GM18519 (cell line): ENCODE data around the gene FAAP20.
"Not testable (repeated sequence)": the region's sequence is repeated elsewhere in the genome, so short reads cannot be mapped to it uniquely, and the experiment has no call there.

Experiments
- ATAC-seq: cut with Tn5 transposase; IDR thresholded peaks from one replicate; pipeline ENCODE4 v1.9.1; 2021; ENCODE audit warnings: mild to moderate bottlenecking, moderate library complexity; ENCODE audit not compliant: unreplicated experiment, low FRiP score

Gene FAAP20

DNA sequence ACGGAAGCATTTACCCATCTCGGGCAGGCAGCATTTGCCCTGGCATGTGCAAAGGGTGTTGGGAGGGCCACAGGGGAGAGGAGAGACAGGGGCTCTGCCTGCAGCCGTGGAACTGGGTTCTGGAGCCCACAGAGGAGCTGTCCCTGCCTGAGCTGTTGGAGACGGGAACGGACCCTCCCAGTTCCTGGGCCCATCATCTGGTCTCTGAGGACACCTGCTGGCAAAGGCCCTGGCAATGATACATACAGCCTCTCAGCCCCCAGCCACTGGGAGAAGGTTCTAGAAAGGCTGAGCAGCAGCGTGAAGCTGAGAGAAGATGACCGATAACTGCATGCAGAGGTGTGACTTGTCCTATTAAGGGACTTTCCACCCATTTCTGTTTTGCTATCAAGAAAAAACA is 31.4 kb downstream of the FAAP20 start:
- no peak for ATAC-seq

DNA sequence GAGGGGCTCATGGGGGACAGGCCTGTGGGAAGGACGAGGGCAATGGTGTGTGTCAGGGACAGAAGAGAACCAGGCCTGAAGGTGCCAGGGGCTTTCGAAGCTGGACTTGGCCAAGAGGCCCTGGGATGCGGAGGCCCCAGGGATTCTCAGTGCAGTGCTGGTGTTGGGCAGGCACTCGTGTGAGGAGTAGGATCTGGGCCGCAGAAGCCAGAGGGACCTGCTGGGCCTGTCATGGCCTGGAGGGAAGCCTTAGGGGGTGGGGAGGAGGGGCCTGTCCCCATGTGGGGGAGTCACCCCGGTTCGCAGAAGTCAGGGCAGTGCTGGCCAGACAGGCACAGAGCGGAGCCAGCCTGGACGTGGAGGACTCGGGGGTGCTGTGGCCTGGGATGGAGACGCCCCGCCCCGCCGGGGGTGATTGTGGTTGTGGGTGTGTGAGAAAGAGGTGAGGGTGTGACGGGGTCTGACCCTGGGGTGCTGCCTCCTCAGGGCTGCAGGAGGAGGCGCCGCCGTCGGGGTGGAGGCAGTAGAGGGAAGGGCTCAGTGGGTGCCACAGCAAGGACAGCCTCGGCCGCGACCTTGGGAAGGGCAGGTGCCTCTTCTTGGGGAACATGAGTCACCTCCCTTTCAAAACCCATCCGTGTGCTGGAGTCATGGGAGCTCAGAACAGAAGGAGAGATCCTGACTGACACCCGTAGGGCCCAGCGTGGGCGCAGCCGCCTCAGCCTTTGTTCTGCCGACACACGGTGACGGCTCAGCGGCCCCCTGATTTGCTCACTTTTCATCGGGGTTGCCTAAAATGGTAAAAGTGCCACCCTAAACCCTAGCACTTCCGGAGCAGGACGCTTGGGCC is 33.9 kb downstream of the FAAP20 start:
- ATAC-seq = no peak

DNA sequence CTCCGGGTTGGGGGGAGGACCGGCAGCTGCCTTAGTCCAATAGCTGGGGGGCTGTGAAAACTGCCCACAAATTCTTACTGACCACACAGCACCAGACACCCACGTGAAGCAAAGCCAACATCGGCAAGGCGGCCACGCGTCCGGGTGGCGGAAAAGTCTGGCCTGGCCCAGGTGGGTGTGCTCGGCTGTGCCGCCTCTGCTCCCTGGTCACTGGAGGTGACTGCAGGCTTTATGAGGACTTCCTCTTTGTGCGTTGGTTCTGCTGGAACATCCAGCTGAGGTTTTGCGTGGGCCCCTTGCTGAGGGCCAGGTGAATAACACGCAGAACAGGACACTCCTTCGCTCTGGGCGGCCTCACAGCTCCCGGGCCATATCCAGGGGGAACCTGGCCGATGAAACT is 35.4 kb downstream of the FAAP20 start:
- ATAC-seq = no peak

DNA sequence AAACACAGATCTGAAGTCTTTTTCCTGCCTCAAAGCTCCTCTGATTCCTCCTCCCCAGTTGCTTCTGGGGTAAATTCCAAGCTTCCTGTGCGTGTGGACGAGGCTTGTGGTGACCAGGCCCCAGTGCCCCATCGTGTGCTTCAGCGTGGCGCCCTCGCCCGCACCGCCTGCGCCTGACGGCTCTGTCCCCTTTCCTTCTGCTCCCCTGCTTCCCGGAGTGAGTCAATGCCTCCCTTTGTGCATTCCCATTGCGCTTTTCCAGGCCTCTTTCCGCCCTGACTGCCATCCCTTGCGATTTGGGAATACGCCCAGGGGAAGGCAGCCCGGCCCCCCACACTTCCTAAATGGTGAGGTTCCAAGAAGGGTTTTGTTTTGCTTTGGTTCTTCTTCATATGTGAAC is 36.3 kb downstream of the FAAP20 start:
- no peak for ATAC-seq

DNA sequence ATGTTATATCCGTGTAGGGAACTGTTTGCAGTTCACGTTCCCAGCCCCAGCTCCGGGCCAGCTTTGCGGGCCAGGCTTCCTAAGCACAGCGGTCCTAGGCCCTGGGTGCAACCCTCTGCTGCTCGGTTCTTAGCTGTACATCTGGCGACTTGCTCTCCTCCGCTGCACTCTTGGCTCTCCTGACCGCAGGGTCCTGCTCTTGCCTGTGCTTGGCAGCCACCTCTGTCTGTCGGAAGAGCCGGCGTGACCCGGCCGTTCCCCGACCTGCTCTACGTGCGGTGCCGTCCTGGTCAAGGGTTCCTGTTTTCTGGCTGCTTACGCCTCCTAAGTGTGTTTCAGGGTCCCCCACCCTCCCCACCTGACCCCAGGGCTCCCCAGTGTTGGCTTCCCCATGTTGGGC is 36.7 kb downstream of the FAAP20 start:
- no peak for ATAC-seq

DNA sequence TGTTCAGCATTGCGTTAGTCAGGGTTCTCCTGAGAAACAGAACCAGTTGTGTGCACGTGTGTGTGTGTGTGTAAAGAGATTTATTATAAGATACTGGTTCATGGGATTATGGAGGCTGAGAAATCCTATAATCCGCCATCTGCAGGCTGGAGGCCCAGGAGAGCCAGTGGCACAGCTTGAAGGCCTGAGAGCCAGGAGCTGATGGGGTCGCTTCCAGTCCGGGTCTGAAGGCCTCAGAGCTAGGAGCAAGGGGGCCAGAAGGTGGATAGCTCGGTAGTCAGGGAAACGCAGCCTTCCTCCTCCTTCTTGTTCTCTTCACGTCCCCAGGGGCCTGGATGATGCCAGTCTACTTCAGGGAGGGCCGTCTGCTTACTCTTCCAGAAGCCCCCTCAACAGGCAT is 37.7 kb downstream of the FAAP20 start:
- ATAC-seq = no peak

DNA sequence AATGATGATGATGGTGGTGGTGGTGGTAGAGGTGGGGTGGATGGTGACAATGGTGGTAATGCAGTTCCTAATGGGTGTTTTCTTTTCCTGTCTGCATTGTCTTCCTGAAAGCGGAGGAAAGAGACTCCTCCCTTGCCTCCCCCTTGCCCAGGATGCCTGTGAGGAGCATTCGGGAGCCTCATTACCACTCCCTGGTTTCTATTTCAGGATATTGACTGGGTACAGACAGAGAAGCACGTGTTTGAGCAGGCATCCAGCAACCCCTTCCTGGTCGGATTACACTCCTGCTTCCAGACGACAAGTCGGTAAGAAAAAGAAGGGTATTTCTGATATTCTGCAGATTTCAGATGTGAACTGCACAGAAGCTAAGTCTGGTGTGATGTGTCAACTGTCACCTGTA is 38.8 kb downstream of the FAAP20 start:
- ATAC-seq = no peak

DNA sequence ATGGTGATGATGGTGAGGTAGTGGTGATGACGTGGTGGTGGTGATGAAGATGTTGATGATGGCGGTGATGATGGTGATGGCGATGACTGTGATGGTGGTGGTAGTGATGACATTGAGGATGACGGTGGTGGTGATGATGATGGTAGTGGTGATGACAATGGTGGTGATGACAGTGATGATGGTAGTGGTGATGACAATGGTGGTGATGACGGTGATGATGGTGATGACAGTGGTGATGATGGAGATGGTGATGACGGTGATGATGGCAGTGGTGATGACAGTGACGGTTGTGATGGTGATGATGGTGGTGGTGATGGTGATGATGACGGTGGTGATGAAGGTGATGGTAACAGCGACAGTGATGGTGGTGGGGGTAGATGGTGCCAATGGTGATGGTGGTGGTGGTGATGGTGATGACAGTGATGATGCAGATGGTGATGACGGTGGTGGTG is 39.4 kb downstream of the FAAP20 start:
- no peak for ATAC-seq

DNA sequence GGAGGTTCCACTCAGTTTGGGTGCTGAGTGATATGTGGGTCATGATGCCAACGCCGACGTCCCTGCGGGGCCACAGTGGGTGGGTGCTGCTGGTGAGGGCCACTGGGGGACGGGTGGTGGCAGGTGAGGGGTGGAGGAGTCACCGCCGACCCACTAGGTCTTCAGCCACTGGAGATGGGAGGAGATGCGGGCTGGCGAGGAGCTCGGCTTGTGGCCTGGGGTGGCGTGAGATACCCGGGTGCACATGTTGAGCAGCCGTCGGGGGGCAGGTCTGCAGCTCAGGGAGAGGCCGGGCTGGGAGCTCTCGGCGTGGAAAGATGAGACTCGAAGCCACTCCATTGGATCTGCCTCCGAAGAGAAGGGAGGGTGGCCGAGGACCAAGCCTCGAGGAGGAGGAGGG is 40.5 kb downstream of the FAAP20 start:
- no peak for ATAC-seq

DNA sequence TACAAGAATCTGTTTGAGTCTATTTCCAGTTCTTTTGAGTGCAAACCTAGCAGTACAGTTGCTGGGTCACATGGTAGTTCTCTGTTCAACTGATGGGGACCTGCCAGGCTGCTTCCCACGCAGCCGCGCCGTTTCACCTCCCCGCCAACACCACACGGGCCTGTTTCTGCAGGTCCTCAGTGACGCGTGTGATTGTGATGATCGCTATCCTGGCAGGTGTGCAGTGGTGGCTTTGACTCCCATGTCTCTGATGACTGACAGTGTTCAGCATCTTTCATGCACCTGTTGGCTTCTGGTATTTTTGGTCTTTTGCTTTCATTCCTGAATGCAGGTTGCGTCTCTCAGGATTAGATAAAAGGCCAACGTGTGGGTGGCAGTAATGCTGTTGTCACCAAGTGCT is 41.6 kb downstream of the FAAP20 start:
- no peak for ATAC-seq

DNA sequence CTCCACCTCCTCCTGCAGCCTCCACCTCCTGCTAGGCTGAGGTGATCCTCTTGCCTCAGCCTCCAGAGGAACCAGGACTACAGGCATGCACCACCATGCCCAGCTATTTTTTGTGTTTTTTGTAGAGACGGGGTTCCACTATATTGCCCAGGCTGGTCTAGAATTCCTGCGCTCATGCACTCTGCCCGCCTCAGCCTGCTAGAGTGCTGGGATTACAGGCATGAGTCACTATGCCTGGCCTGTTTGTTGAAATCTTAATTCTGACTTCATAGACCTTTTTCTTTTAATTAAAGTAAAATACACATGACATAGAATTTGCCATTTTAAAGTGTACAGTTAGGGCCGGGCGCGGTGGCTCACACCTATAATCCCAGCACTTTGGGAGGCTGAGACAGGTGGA is 42.7 kb downstream of the FAAP20 start:
- ATAC-seq = no peak

DNA sequence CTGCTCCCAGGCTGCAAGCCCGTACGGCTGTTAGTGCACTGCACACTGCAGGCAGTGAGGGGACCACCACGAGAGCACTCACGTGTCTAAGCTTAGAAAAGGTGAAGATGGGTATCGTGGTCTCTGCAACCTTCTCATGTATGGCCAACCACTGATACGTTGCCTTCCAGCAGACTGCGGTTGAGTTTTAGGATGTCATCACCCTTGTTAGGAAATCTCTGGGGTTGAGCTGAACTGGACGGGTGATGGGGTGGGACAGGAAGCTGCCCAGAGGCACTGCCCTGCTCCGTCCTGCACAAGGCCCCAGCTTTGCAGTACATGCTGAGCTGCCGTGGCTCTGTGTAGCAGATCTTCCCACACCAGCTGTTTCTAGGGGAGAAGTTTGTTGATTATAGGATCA is 43.3 kb downstream of the FAAP20 start:
- no peak for ATAC-seq

DNA sequence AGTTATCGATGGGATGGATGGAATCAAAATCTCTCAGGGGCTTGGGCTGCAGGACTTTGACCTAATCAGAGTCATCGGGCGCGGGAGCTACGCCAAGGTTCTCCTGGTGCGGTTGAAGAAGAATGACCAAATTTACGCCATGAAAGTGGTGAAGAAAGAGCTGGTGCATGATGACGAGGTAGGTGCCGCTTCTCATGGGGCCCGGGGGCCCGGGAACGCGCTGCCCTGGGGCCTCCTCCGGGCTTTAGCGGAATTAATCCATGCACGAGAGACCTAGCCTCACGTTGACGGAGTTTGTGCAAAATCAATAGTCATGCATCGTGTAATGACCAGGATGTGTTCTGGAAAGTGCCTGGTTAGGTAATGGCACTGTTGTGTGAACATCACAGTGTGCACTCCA is 43.8 kb downstream of the FAAP20 start:
- no peak for ATAC-seq

DNA sequence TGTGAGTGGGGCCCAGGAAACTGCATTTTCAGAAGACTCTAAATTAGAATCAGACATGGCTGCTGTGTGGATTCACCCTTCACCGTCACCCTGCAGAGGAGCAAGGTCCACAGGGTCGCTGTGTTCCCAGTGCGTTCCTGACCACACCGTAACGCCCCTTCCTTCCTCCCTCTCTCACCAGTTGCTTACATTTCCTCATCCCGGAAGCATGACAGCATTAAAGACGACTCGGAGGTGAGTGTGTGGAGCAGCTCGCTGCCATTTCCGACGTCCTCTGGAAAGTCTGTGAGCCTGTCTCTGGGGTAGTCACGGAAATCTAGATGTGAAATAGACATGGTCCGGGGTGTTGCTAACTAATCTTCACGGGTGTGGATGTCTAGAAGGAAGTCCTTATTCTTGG is 45.9 kb downstream of the FAAP20 start:
- ATAC-seq = no peak

DNA sequence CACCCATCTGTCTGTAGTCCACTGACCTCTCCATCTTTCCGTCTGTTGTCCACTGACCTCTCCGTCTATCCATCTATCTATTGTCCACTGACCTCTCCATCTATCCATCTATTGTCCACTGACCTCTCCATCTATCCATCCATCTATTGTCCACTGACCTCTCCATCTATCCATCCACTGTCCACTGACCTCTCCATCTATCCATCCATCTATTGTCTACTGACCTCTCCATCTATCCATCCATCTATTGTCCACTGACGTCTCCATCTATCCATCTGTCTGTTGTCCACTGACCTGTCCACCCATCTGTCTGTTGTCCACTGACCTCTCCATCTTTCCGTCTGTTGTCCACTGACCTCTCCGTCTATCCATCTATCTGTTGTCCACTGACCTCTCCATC is 46.7 kb downstream of the FAAP20 start:
- ATAC-seq = not testable (repeated sequence)

DNA sequence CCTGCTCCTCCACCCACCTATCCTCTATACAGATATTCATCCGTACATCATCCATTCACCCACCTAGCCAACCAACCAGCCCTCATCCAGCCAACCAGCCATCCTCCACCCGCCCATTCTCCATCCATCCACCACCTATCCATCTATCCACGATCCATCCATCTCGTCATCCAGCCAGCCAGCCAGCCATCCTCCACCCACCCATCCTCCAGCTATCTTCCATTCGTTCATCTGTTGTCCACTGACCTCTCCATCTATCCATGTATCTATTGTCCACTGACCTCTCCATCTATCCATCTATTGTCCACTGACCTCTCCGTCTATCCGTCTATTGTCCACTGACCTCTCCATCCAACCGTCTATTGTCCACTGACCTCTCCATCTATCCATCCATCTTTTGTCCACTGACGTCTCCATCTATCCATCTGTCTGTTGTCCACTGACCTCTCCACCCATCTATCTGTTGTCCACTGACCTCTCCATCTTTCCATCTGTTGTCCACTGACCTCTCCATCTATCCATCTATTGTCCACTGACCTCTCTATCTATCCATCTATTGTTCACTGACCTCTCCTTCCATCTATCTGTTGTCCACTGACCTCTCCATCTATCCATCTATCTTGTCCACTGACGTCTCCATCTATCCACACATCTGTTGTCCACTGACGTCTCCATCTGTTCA is 47.6 kb downstream of the FAAP20 start:
- no peak for ATAC-seq

DNA sequence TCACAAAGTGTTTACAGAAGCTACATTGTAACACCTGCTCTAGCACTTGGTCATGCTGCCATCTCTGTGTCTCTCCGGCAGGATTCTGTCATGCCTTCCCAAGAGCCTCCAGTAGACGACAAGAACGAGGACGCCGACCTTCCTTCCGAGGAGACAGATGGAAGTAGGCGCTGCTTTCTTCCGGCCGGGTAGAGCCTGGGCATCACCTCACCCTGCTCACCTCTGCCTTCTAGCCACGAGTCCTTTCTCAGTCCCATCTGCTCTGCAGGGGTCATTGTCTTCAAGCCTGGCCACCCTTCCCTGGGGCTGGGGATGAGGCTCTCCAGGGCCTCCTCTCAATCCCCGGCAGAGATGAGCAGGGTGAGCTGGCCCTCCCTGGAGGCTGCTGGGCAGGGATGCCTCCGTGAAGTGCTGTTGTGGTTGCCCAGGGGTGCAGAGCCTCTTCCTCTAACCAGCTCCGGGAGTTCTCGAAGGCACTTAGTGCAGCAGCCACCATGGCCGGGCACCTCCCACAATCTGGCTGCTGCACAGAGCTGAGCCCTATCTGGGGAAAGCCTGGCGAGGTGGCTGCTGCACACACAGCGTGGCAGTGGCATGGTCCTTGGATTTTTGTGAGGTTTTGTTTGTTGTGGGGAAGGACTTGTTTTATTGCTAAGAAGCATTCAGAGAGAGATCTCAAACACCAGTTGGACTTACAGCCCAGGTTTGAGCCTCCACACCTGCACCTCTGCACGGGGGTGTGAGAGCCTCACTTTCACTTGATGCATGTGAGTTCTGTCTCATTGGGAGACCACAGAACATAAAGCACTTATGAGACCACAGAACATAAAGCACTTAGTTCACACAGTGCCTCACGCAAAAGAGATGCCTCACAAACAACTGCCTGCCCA is 48.4 kb downstream of the FAAP20 start:
- no peak for ATAC-seq

DNA sequence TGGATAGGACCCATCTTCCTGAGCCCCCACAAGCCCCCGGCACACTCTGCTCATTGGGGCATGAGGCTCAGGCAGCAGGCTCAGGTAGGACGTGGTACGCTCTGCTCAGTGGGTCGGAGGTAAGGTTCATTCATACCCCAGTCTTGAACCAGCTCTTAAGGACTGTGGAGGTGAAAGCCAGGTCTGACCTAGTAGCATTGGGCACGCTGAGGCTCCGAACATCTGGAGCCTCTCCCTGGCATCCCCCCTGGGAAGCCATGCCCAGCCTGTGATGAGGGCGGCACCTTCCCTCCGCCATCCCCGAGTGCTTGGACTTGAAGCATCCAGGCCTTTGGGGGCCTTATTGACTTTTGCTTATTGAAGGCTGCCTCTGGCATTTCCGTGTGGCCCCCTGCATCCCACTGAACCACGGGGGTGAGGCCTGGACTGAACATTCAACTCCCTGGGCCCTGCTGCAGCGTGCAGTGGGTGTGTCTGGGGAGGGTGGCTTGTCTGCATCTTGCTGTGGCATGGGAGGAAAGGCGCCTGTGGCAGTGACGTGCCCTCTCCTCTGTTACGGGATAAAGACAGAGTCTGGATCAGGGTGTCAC is 50.0 kb downstream of the FAAP20 start:
- ATAC-seq = no peak

DNA sequence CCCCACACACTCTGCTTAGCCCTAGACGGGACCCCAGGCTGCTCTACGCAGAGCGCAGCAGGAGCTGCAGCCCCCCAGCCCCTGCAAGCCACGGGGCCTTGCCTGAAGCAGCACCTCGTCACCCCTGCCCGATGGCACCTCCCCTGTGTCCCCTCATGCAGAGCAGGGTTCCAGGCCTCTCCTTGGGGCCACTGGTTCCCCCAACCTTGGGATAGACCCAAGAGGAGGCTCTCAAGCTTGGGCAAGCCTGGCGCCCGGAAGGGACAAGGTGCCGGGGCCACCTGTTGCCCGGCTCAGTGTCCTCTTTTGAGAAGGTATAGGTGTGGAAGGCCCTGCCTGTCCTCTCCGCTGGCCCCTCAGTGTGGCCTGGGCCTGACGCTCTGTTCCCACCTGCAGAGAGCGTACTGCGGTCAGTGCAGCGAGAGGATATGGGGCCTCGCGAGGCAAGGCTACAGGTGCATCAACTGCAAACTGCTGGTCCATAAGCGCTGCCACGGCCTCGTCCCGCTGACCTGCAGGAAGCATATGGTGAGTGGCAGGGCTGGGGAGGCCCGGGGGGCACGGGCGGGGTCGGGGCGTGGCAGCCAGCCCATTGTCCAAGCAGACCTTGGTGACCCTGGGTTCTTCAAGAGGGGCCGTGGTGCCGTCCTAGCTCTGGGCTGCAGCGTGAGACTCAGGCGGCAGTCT is 50.6 kb downstream of the FAAP20 start:
- ATAC-seq = no peak

DNA sequence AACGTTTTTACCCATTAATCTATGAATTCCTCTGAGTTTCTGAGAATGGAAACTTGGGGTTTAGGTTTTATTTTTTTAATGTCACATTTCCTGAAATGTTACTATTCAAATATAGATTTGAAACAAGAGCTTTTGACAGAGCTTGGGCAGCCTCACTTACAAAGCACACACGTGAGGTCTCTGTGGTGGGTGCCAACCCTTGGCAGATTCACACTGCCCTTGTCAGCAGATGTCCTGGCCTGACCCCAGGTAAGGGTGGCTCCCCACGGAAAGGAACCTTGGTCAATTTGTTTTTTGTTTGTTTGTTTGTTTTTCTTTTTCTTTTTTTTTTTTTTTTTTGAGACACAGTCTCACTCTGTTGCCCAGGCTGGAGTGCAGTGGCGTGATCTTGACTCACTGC is 53.5 kb downstream of the FAAP20 start:
- ATAC-seq = no peak
